ENCODE measurements around the gene IFNL4. TPM values are rescaled to one million over a fixed set of nuclear protein-coding genes. Genes with fewer than 3 reads are reported as not detected.

IFNL4 gene
- total RNA-seq, 1 experiment from 2014 or later, result not detected

DNA sequence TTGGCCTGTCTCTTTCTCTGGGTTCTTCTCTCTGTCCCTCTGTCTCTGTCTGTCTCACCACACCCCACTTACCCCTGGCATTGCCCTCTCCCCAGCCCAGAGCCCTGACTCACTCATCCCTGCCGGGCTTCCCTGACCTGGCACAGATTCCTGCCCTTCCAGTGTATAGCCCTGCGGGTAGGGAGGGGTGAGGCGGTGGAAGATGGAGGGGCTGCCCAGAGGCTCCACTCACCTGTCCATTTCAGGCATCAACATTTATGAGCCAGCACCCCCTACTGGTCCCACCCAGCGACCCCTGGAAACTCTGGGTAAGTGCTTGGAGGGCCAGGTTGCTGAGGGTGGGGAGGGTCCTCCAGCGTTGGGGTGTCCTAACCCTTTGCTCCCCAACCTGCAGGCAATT is 50.8 kb downstream of the IFNL4 start:
- TF ChIP-seq, protein P1, sequence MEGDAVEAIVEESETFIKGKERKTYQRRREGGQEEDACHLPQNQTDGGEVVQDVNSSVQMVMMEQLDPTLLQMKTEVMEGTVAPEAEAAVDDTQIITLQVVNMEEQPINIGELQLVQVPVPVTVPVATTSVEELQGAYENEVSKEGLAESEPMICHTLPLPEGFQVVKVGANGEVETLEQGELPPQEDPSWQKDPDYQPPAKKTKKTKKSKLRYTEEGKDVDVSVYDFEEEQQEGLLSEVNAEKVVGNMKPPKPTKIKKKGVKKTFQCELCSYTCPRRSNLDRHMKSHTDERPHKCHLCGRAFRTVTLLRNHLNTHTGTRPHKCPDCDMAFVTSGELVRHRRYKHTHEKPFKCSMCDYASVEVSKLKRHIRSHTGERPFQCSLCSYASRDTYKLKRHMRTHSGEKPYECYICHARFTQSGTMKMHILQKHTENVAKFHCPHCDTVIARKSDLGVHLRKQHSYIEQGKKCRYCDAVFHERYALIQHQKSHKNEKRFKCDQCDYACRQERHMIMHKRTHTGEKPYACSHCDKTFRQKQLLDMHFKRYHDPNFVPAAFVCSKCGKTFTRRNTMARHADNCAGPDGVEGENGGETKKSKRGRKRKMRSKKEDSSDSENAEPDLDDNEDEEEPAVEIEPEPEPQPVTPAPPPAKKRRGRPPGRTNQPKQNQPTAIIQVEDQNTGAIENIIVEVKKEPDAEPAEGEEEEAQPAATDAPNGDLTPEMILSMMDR (IDR thresholded peaks at IDR 0.05; ENCODE audit: insufficient read depth in 1 of 2, low read depth in 1 of 2, low read length in 1 of 2, severe bottlenecking in 1 of 2, unreplicated experiment in 1 of 2), result peak in 1 of 2 experiments; percentile 11
- Mint-ChIP-seq H3K27me3 (ENCODE audit: insufficient read depth, unreplicated experiment) (no peaks in the 10 kb centered on the region), H3K4me1 (ENCODE audit: low read depth, unreplicated experiment) (peaks cover 15% of the 10 kb centered on the region), H3K4me3 (ENCODE audit: unreplicated experiment) (no peak overlapping the region), H3K36me3 (ENCODE audit: insufficient read depth, unreplicated experiment) (no peaks in the 10 kb centered on the region), H3K9me3 (ENCODE audit: unreplicated experiment) (no peaks in the 10 kb centered on the region), H3K27ac (ENCODE audit: unreplicated experiment) (no peak overlapping the region)
- Histone ChIP-seq H3K27me3 (replicated peaks; ENCODE audit: control insufficient read depth, insufficient read depth, low read length) (no peaks in the 10 kb centered on the region), H3K4me3 (ENCODE audit: low read depth, low read length) (no peak overlapping the region), H3K9me3 (no peaks in the 10 kb centered on the region), H3K4me1 (peaks cover 32% of the 10 kb centered on the region), H3K36me3 (ENCODE audit: control insufficient read depth, insufficient read depth, low read length) (no peaks in the 10 kb centered on the region)
- DNase-seq, result no peak
- ChIA-PET POLR2A (no interaction called here), CTCF (interaction anchor here (0.6 kb wide), 1 partner anchor 132 kb away, joined by 4 read pairs; no protein-coding TSS in a partner anchor)
- intact Hi-C loops (cut with micrococcal nuclease; ENCODE audit: unreplicated experiment), result no loop called here
- no TSS peak for BruUV-seq (replicated peaks)

GRCh38 chr19:39196860-39197562 is 51.6 kb downstream of the IFNL4 start, which contains the start of gene NCCRP1:
TSS of gene NCCRP1 (plus strand) at chr19:39196964. CDS start at chr19:39196983, 19 bp downstream.
- no TSS peak for BruUV-seq (replicated peaks)
- Mint-ChIP-seq H3K27ac (ENCODE audit: unreplicated experiment) (no peak within 1 kb of the TSS), H3K4me3 (ENCODE audit: unreplicated experiment) (peak within 1 kb of the TSS; percentile 49), H3K9me3 (ENCODE audit: unreplicated experiment) (no peaks in the 10 kb centered on the region), H3K4me1 (ENCODE audit: low read depth, unreplicated experiment) (peaks cover 15% of the 10 kb centered on the region), H3K27me3 (ENCODE audit: insufficient read depth, unreplicated experiment) (no peaks in the 10 kb centered on the region), H3K36me3 (ENCODE audit: insufficient read depth, unreplicated experiment) (no peaks in the 10 kb centered on the region)
- Histone ChIP-seq H3K4me1 (peaks cover 27% of the 10 kb centered on the region), H3K36me3 (ENCODE audit: control insufficient read depth, insufficient read depth, low read length) (no peaks in the 10 kb centered on the region), H3K27me3 (replicated peaks; ENCODE audit: control insufficient read depth, insufficient read depth, low read length) (no peaks in the 10 kb centered on the region), H3K9me3 (no peaks in the 10 kb centered on the region), H3K4me3 (ENCODE audit: low read depth, low read length) (no peak within 1 kb of the TSS)
- intact Hi-C loops (cut with micrococcal nuclease; ENCODE audit: unreplicated experiment), result no loop called here
- DNase-seq, result no peak
- TF ChIP-seq, protein P1 (IDR thresholded peaks at IDR 0.05; ENCODE audit: insufficient read depth in 1 of 2, low read depth in 1 of 2, low read length in 1 of 2, severe bottlenecking in 1 of 2, unreplicated experiment in 1 of 2), result no peak
- POLR2A ChIA-PET, result no interaction called here
- CTCF ChIA-PET, result no interaction called here

DNA sequence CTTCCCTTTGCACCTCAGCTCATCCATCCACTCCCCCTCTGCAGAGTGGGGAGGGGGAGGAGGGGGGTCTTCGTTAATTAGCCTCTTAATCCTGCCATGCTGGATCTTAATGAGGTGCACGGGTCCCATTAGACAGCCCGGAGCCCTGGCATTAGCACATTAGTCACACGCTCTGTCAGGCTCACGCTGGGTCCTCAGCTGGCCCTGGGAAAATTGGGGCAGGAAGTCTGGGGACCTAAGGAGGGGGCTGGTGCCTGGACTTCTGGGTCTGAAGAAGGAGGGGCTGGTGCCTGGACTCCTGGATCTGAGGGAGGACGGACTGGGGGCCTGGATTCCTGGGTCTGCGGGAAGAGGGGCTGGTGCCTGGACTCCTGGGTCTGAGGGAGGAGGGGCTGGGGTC is 52.3 kb downstream of the IFNL4 start:
- Histone ChIP-seq H3K27me3 (replicated peaks; ENCODE audit: control insufficient read depth, insufficient read depth, low read length) (no peaks in the 10 kb centered on the region), H3K36me3 (ENCODE audit: control insufficient read depth, insufficient read depth, low read length) (no peaks in the 10 kb centered on the region), H3K9me3 (no peaks in the 10 kb centered on the region), H3K4me3 (ENCODE audit: low read depth, low read length) (no peak overlapping the region), H3K4me1 (peaks cover 27% of the 10 kb centered on the region)
- H3K9me3 Mint-ChIP-seq (ENCODE audit: unreplicated experiment), result no peaks in the 10 kb centered on the region
- no peaks in the 10 kb centered on the region for H3K27me3 Mint-ChIP-seq (ENCODE audit: insufficient read depth, unreplicated experiment)
- intact Hi-C loops (cut with micrococcal nuclease; ENCODE audit: unreplicated experiment), result no loop called here
- BruUV-seq (replicated peaks), result no TSS peak
- no peak overlapping the region for H3K4me3 Mint-ChIP-seq (ENCODE audit: unreplicated experiment)
- peaks cover 15% of the 10 kb centered on the region for H3K4me1 Mint-ChIP-seq (ENCODE audit: low read depth, unreplicated experiment)
- no peak for DNase-seq
- H3K36me3 Mint-ChIP-seq (ENCODE audit: insufficient read depth, unreplicated experiment), result no peaks in the 10 kb centered on the region
- ChIA-PET CTCF (no interaction called here), POLR2A (no interaction called here)
- TF ChIP-seq, protein P1 (IDR thresholded peaks at IDR 0.05; ENCODE audit: insufficient read depth in 1 of 2, low read depth in 1 of 2, low read length in 1 of 2, severe bottlenecking in 1 of 2, unreplicated experiment in 1 of 2), result no peak
- H3K27ac Mint-ChIP-seq (ENCODE audit: unreplicated experiment), result no peak overlapping the region

Other genes starting within 250 kb of the IFNL4 start
- 3.4 and 3.8 TPM in 2 replicates for gene FBXO27, start 216.3 kb downstream of the IFNL4 start, total RNA-seq (2022)
- gene ACP7, start 164.5 kb downstream of the IFNL4 start, total RNA-seq (2022), result 0.45 and 0.46 TPM in 2 replicates
- 98.6 and 112 TPM in 2 replicates for gene PAK4, start 123.1 kb downstream of the IFNL4 start, total RNA-seq (2022)
- 0.39 and 0.84 TPM in 2 replicates for gene NCCRP1, start 51.9 kb downstream of the IFNL4 start, total RNA-seq (2022)
- gene SYCN, start 44.6 kb downstream of the IFNL4 start, total RNA-seq (2022), result not detected in 2 replicates
- gene IFNL3, start 3.9 kb downstream of the IFNL4 start, total RNA-seq (2022), result not detected in 2 replicates
- gene IFNL2, start 19.5 kb upstream of the IFNL4 start, total RNA-seq (2022), result not detected in 2 replicates
- not detected in 2 replicates for gene IFNL1, start 47.6 kb upstream of the IFNL4 start, total RNA-seq (2022)
- gene LRFN1, start 72.0 kb upstream of the IFNL4 start, total RNA-seq (2022), result 21.1 and 21.2 TPM in 2 replicates
- 0.91 TPM in 1 of 2 replicates, not detected in the other for gene GMFG, start 87.2 kb upstream of the IFNL4 start, total RNA-seq (2022)
- 132 and 147 TPM in 2 replicates for gene SAMD4B, start 93.6 kb upstream of the IFNL4 start, total RNA-seq (2022)
- 57.9 and 59.0 TPM in 2 replicates for gene PAF1, start 142.2 kb upstream of the IFNL4 start, total RNA-seq (2022)
- gene MED29, start 142.5 kb upstream of the IFNL4 start, total RNA-seq (2022), result 50.3 and 50.8 TPM in 2 replicates
- 25.8 and 29.7 TPM in 2 replicates for gene ZFP36, start 158.0 kb upstream of the IFNL4 start, total RNA-seq (2022)
- gene PLEKHG2, start 163.8 kb upstream of the IFNL4 start, total RNA-seq (2022), result 49.8 and 64.1 TPM in 2 replicates
- 2,801 and 3,019 TPM in 2 replicates for gene RPS16, start 187.1 kb upstream of the IFNL4 start, total RNA-seq (2022)
- gene SUPT5H, start 196.7 kb upstream of the IFNL4 start, total RNA-seq (2022), result 171 and 188 TPM in 2 replicates
- gene TIMM50, start 232.0 kb upstream of the IFNL4 start, total RNA-seq (2022), result 152 and 162 TPM in 2 replicates